ENCODE measurements around the gene FARSA.
"Not testable (repeated sequence)": the region's sequence is repeated elsewhere in the genome, so short reads cannot be mapped to it uniquely, and the experiment has no call there.

The FARSA gene

GRCh38 chr19:12893582-12893981 is 39.9 kb downstream of the FARSA start:
- POLR2A ChIA-PET, result interaction anchor here (0.5 kb wide), 1 partner anchor 14 kb away, joined by 4 read pairs; no protein-coding TSS in a partner anchor
- TF ChIP-seq CTCF (IDR thresholded peaks at IDR 0.05; ENCODE audit: control extremely low read depth, extremely low read depth, low read depth, missing control alignments), result no peak
- DNase-seq (ENCODE audit: extremely low spot score), result no peak
- CTCF ChIA-PET, result interaction anchor here (1.2 to 2.9 kb wide), 2 partner anchors 9 to 72 kb away, joined by 4 to 9 read pairs; no protein-coding TSS in a partner anchor

GRCh38 chr19:12891553-12892021 is 41.9 kb downstream of the FARSA start:
- POLR2A ChIA-PET, result interaction anchor here (1.2 to 1.4 kb wide), 4 partner anchors 10 to 100 kb away, joined by 3 to 7 read pairs (median 4); partner anchors contain the start of genes DNASE2 and JUNB

GRCh38 chr19:12890787-12891552 is 42.5 kb downstream of the FARSA start, which contains the start of gene GCDH:
Gene GCDH, plus strand, starts transcription at chr19:12891160. Its CDS starts 145 bp downstream, at chr19:12891305.
- ChIA-PET CTCF (interaction anchor here (0.6 to 2.8 kb wide), 14 partner anchors 8 to 170 kb away, joined by 3 to 13 read pairs (median 4); no protein-coding TSS in a partner anchor), POLR2A (interaction anchor here (0.5 to 1.4 kb wide), 9 partner anchors 9 to 1494 kb away, joined by 3 to 8 read pairs (median 5); partner anchors contain the start of genes DNASE2 and JUNB)
- DNase-seq (ENCODE audit: extremely low spot score), result peak; percentile 97
- no peak for TF ChIP-seq CTCF (IDR thresholded peaks at IDR 0.05; ENCODE audit: control extremely low read depth, extremely low read depth, low read depth, missing control alignments)

More at GRCh38 chr19:12891553-12892021, 41.9 kb downstream of the FARSA start:
- no peak for TF ChIP-seq CTCF (IDR thresholded peaks at IDR 0.05; ENCODE audit: control extremely low read depth, extremely low read depth, low read depth, missing control alignments)
- no peak for DNase-seq (ENCODE audit: extremely low spot score)
- CTCF ChIA-PET, result interaction anchor here (0.9 to 2.8 kb wide), 10 partner anchors 8 to 170 kb away, joined by 3 to 13 read pairs (median 4); no protein-coding TSS in a partner anchor

GRCh38 chr19:12890299-12890786 is 43.2 kb downstream of the FARSA start:
- CTCF ChIA-PET, result interaction anchor here (0.9 to 2.8 kb wide), 13 partner anchors 8 to 171 kb away, joined by 3 to 13 read pairs (median 4); no protein-coding TSS in a partner anchor
- DNase-seq (ENCODE audit: extremely low spot score), result not testable (repeated sequence)
- POLR2A ChIA-PET, result interaction anchor here (0.6 to 1.4 kb wide), 7 partner anchors 9 to 99 kb away, joined by 3 to 6 read pairs (median 3); partner anchors contain the start of genes DNASE2 and JUNB

GRCh38 chr19:12888006-12888603 is 45.4 kb downstream of the FARSA start:
- ChIA-PET CTCF (interaction anchor here (0.6 to 2.1 kb wide), 7 partner anchors 11 to 206 kb away, joined by 3 to 14 read pairs (median 4); no protein-coding TSS in a partner anchor), POLR2A (no interaction called here)
- TF ChIP-seq CTCF (IDR thresholded peaks at IDR 0.05; ENCODE audit: control extremely low read depth, extremely low read depth, low read depth, missing control alignments), result no peak
- DNase-seq (ENCODE audit: extremely low spot score), result no peak

GRCh38 chr19:12886969-12887747 is 46.4 kb downstream of the FARSA start, which contains the start of gene KLF1:
Gene KLF1, minus strand, starts transcription at chr19:12887201. Its CDS starts 61 bp downstream, at chr19:12887140.
- ChIA-PET POLR2A (no interaction called here), CTCF (interaction anchor here (0.8 to 2.1 kb wide), 7 partner anchors 11 to 206 kb away, joined by 3 to 14 read pairs (median 5); no protein-coding TSS in a partner anchor)
- TF ChIP-seq CTCF (IDR thresholded peaks at IDR 0.05; ENCODE audit: control extremely low read depth, extremely low read depth, low read depth, missing control alignments), result no peak
- no peak for DNase-seq (ENCODE audit: extremely low spot score)

Data from GM10248 (cell line).